ENCODE results near the gene FBLN7. TPM values are rescaled to one million over a fixed set of nuclear protein-coding genes. Genes with fewer than 3 reads are reported as not detected.

Gene FBLN7
- total and polyA plus RNA-seq, 2 of the 8 experiments (the other 6 are each of a cell fraction or from before 2014, with no cell fraction given): 0.30 to 0.77 TPM

- FAIRE-seq: no peak
- Histone ChIP-seq H2BK5ac (ENCODE audit: low read depth, low read length) (no peak overlapping the region), H3K4ac (replicated peaks; ENCODE audit: insufficient read length, low read depth, low read length) (no peak overlapping the region), H4K5ac (ENCODE audit: insufficient read length, low read depth, low read length) (no peak overlapping the region), H3K79me1 (ENCODE audit: low read depth, low read length) (no peaks in the 10 kb centered on the region), H2BK20ac (ENCODE audit: low read length) (no peak overlapping the region), H3K27ac (ENCODE audit: low read depth, low read length) (no peak overlapping the region), H3K14ac (ENCODE audit: insufficient read length) (no peak overlapping the region), H3K4me2 (ENCODE audit: insufficient read depth in 1 of 2, low read depth in 2 of 2, low read length in 2 of 2) (no peak overlapping the region), H3K79me2 (ENCODE audit: control insufficient read depth in 1 of 2, insufficient read depth in 2 of 2, low read length in 2 of 2) (no peaks in the 10 kb centered on the region), H2BK120ac (replicated peaks; ENCODE audit: low read depth, low read length) (no peak overlapping the region), H3K4me1 (replicated peaks in 1 of 4; ENCODE audit: control insufficient read depth in 3 of 4, insufficient read depth in 4 of 4, low read length in 3 of 4) (no peaks in the 10 kb centered on the region), H3K9ac (replicated peaks in 1 of 4; ENCODE audit: extremely low read depth in 1 of 4, low read depth in 3 of 4, low read length in 3 of 4) (no peak overlapping the region), H4K91ac (replicated peaks; ENCODE audit: insufficient read length, low read length) (no peak overlapping the region), H3K23ac (ENCODE audit: insufficient read length) (no peak overlapping the region), H3K56ac (replicated peaks; ENCODE audit: insufficient read length, low read depth, low read length) (no peak overlapping the region), H3K18ac (ENCODE audit: extremely low read depth, low read length) (no peak overlapping the region), H3K36me3 (ENCODE audit: control insufficient read depth in 2 of 4, insufficient read depth in 4 of 4, low read length in 3 of 4) (no peaks in the 10 kb centered on the region), H2AFZ (ENCODE audit: low read length) (no peak overlapping the region), H4K20me1 (replicated peaks in 1 of 2; ENCODE audit: control insufficient read depth in 1 of 2, insufficient read depth in 2 of 2, low read length in 2 of 2) (no peaks in the 10 kb centered on the region), H2AK5ac (ENCODE audit: low read depth, low read length) (no peak overlapping the region), H3K27me3 (replicated peaks in 1 of 4; ENCODE audit: control insufficient read depth in 3 of 4, extremely low read depth in 1 of 4, insufficient read depth in 3 of 4, low read length in 3 of 4) (no peaks in the 10 kb centered on the region), H3K4me3 (ENCODE audit: extremely low read depth in 1 of 4, insufficient read depth in 2 of 4, low read depth in 3 of 4, low read length in 4 of 4) (no peak overlapping the region), H2BK15ac (ENCODE audit: low read length) (no peak overlapping the region), H4K8ac (ENCODE audit: extremely low read depth, insufficient read depth, low read length) (no peak overlapping the region), H2BK12ac (ENCODE audit: low read depth, low read length) (no peak overlapping the region), H3K9me3 (ENCODE audit: insufficient read depth in 2 of 2, low read depth in 1 of 2, low read length in 1 of 2) (no peaks in the 10 kb centered on the region), H3K23me2 (ENCODE audit: low read depth, low read length) (no peaks in the 10 kb centered on the region)
- no peak for DNase-seq (ENCODE audit: low read depth in 1 of 2, low spot score in 2 of 2)
- no peak for TF ChIP-seq CTCF (IDR thresholded peaks at IDR 0.05; ENCODE audit: control extremely low read depth in 1 of 3, insufficient read depth in 1 of 3, low read depth in 1 of 3, low read length in 3 of 3)
- TF ChIP-seq SUZ12 (IDR thresholded peaks at IDR 0.05; ENCODE audit: low read length): no peak
- no peak for TF ChIP-seq RFX5 (IDR thresholded peaks at IDR 0.05; ENCODE audit: borderline replicate concordance, low read depth, low read length)
- TF ChIP-seq POLR2A (IDR thresholded peaks at IDR 0.05; ENCODE audit: control extremely low read depth in 1 of 2, low read depth in 2 of 2, low read length in 2 of 2): no peak
- TF ChIP-seq GABPA (IDR thresholded peaks at IDR 0.05; ENCODE audit: borderline replicate concordance, insufficient read depth, low read length): no peak
- TF ChIP-seq BRCA1 (IDR thresholded peaks at IDR 0.05; ENCODE audit: low read depth, low read length): no peak
- no peak for TF ChIP-seq YY1 (IDR thresholded peaks at IDR 0.05; ENCODE audit: low read depth, low read length)
- no peak for TF ChIP-seq CHD1 (IDR thresholded peaks at IDR 0.05; ENCODE audit: low read depth, low read length)
- TF ChIP-seq TEAD4 (IDR thresholded peaks at IDR 0.05; ENCODE audit: low read depth, low read length): no peak
- TF ChIP-seq RNF2 (IDR thresholded peaks at IDR 0.05; ENCODE audit: borderline replicate concordance, low read depth, low read length, missing control alignments, poor library complexity, severe bottlenecking): no peak
- ChIA-PET POLR2A (ENCODE audit: partially characterized antibody) (no interaction called here), CTCF (ENCODE audit: partially characterized antibody) (interaction anchor here (0.7 kb wide), 1 partner anchor 29 kb away, joined by 3 read pairs; no protein-coding TSS in a partner anchor)
- 76% methylated on average over 9 of the region's 9 CpGs; no CpG with 5 or more reads in 1 of the 2 experiments for whole genome bisulfite sequencing, 2 experiments (ENCODE audit: extremely low coverage in 1 of 2, insufficient coverage in 1 of 2, insufficient read length in 1 of 2, insufficient replicate concordance in 2 of 2, low coverage in 1 of 2, low lambda C conversion rate in 2 of 2, missing lambda C conversion rate in 1 of 2)
Observed at GRCh38 chr2:112163541-112163981, 25.4 kb downstream of the FBLN7 start.

All from H1 (cell line).